ENCODE results near the gene CCM2L.

GRCh38 chr20:32079655-32080109 is 69.4 kb downstream of the CCM2L start:
- TF ChIP-seq POLR2AphosphoS5 (IDR thresholded peaks at IDR 0.05; ENCODE audit: low read length) = no peak
- TF ChIP-seq REST (IDR thresholded peaks at IDR 0.05; ENCODE audit: low read depth, low read length) = no peak
- TF ChIP-seq ZNF274 (IDR thresholded peaks at IDR 0.05; ENCODE audit: insufficient read depth, insufficient read length) = no peak
- TF ChIP-seq MTA3 (IDR thresholded peaks at IDR 0.05; ENCODE audit: borderline replicate concordance, low read length) = no peak
- no peak for TF ChIP-seq SPI1 (IDR thresholded peaks at IDR 0.05; ENCODE audit: borderline replicate concordance, insufficient read depth, low read depth, low read length)
- no peak for TF ChIP-seq CTCF (IDR thresholded peaks at IDR 0.05 in 2 of 3, conservative IDR thresholded peaks at IDR 0.05 in 1 of 3; ENCODE audit: control insufficient read depth in 2 of 3, extremely low read depth in 1 of 3, insufficient read depth in 1 of 3, low read depth in 3 of 3, low read length in 3 of 3)
- no peak for TF ChIP-seq USF1 (IDR thresholded peaks at IDR 0.05; ENCODE audit: borderline replicate concordance, extremely low read length, insufficient read depth, low read depth, low read length)
- TF ChIP-seq EP300 (IDR thresholded peaks at IDR 0.05; ENCODE audit: borderline replicate concordance in 1 of 2, control insufficient read depth in 1 of 2, low read depth in 2 of 2, low read length in 2 of 2) = no peak
- TF ChIP-seq YY1 (IDR thresholded peaks at IDR 0.05; ENCODE audit: low read depth, low read length) = no peak
- no peak for TF ChIP-seq SIN3A (IDR thresholded peaks at IDR 0.05; ENCODE audit: low read depth, low read length)
